ENCODE measurements around the gene ANKRD40CL. TPM values are rescaled to one million over a fixed set of nuclear protein-coding genes. Genes with fewer than 3 reads are reported as not detected.

ANKRD40CL gene
- total and polyA plus RNA-seq, 2 experiments from 2014 or later: not detected

- Histone ChIP-seq H4K20me1 (ENCODE audit: insufficient read depth) (no peaks in the 10 kb centered on the region), H3F3A (ENCODE audit: insufficient read depth) (no peaks in the 10 kb centered on the region), H3K4me2 (ENCODE audit: unreplicated experiment) (no peak overlapping the region), H3K4me1 (ENCODE audit: insufficient read depth) (no peaks in the 10 kb centered on the region), H3K9me2 (ENCODE audit: insufficient read depth) (no peaks in the 10 kb centered on the region), H3K27me3 (replicated peaks; ENCODE audit: insufficient read depth) (no peaks in the 10 kb centered on the region), H3K4me3 (no peak overlapping the region), H3K9me3 (ENCODE audit: low read depth) (no peaks in the 10 kb centered on the region), H3K36me3 (ENCODE audit: low read depth) (no peaks in the 10 kb centered on the region), H2AFZ (no peak overlapping the region), H3K9ac (no peak overlapping the region), H3K27ac (no peak overlapping the region), H3K79me2 (ENCODE audit: insufficient read depth) (no peaks in the 10 kb centered on the region)
- 67% methylated on average over 4 of the region's 4 CpGs for WGBS, 2 experiments (ENCODE audit: low coverage in 1 of 2, low lambda C conversion rate in 2 of 2, missing lambda C conversion rate in 2 of 2)
- in situ Hi-C loops (cut with MboI): loop anchor here (10.0 kb wide), 1 partner anchor 170 kb away; no protein-coding TSS in a partner anchor
- TF ChIP-seq EZH2phosphoT487 (IDR thresholded peaks at IDR 0.05; ENCODE audit: insufficient read depth, low read depth): no peak
- DNase-seq: no peak
Observed at GRCh38 chr17:50785126-50785525, 17.8 kb upstream of the ANKRD40CL start.

GRCh38 chr17:50783905-50784304 is 16.6 kb upstream of the ANKRD40CL start:
- Histone ChIP-seq H3K27ac (no peak overlapping the region), H3K36me3 (ENCODE audit: low read depth) (no peaks in the 10 kb centered on the region), H3F3A (ENCODE audit: insufficient read depth) (no peaks in the 10 kb centered on the region), H3K4me1 (ENCODE audit: insufficient read depth) (no peaks in the 10 kb centered on the region), H3K4me2 (ENCODE audit: unreplicated experiment) (no peak overlapping the region), H3K9me3 (ENCODE audit: low read depth) (no peaks in the 10 kb centered on the region), H2AFZ (no peak overlapping the region), H3K79me2 (ENCODE audit: insufficient read depth) (no peaks in the 10 kb centered on the region), H3K27me3 (replicated peaks; ENCODE audit: insufficient read depth) (no peaks in the 10 kb centered on the region), H3K4me3 (no peak overlapping the region), H4K20me1 (ENCODE audit: insufficient read depth) (no peaks in the 10 kb centered on the region), H3K9me2 (ENCODE audit: insufficient read depth) (no peaks in the 10 kb centered on the region), H3K9ac (no peak overlapping the region)
- DNase-seq: no peak
- no peak for TF ChIP-seq EZH2 (IDR thresholded peaks at IDR 0.05; ENCODE audit: insufficient read depth, poor library complexity, severe bottlenecking)
- no peak for TF ChIP-seq EZH2phosphoT487 (IDR thresholded peaks at IDR 0.05; ENCODE audit: insufficient read depth, low read depth)
- in situ Hi-C loops (cut with MboI): loop anchor here (10.0 kb wide), 1 partner anchor 171 kb away; no protein-coding TSS in a partner anchor
- 75 to 81% methylated on average over 2 of the region's 2 CpGs for WGBS, 2 experiments (ENCODE audit: low coverage in 1 of 2, low lambda C conversion rate in 2 of 2, missing lambda C conversion rate in 2 of 2)

GRCh38 chr17:50783193-50783660 is 15.9 kb upstream of the ANKRD40CL start:
- 0% methylated on average over 7 of the region's 7 CpGs for WGBS, 2 experiments (ENCODE audit: low coverage in 1 of 2, low lambda C conversion rate in 2 of 2, missing lambda C conversion rate in 2 of 2)
- no peaks in the 10 kb centered on the region for H3K79me2 ChIP-seq (ENCODE audit: insufficient read depth)
- peak; percentile 85 for DNase-seq
- no peaks in the 10 kb centered on the region for H3K36me3 ChIP-seq (ENCODE audit: low read depth)
- TF ChIP-seq EZH2 (IDR thresholded peaks at IDR 0.05; ENCODE audit: insufficient read depth, poor library complexity, severe bottlenecking) (no peak), EZH2phosphoT487 (IDR thresholded peaks at IDR 0.05; ENCODE audit: insufficient read depth, low read depth) (no peak)
- H3K27ac ChIP-seq: no peak overlapping the region
- in situ Hi-C loops (cut with MboI): loop anchor here (10.0 kb wide), 1 partner anchor 172 kb away; no protein-coding TSS in a partner anchor
- no peak overlapping the region for H3K4me3 ChIP-seq
- H3K9me2 ChIP-seq (ENCODE audit: insufficient read depth): no peaks in the 10 kb centered on the region
- no peaks in the 10 kb centered on the region for H3F3A ChIP-seq (ENCODE audit: insufficient read depth)
- no peak overlapping the region for H2AFZ ChIP-seq
- H3K27me3 ChIP-seq (replicated peaks; ENCODE audit: insufficient read depth): no peaks in the 10 kb centered on the region
- no peaks in the 10 kb centered on the region for H4K20me1 ChIP-seq (ENCODE audit: insufficient read depth)
- no peaks in the 10 kb centered on the region for H3K4me1 ChIP-seq (ENCODE audit: insufficient read depth)
- no peaks in the 10 kb centered on the region for H3K9me3 ChIP-seq (ENCODE audit: low read depth)
- H3K4me2 ChIP-seq (ENCODE audit: unreplicated experiment): no peak overlapping the region
- H3K9ac ChIP-seq: no peak overlapping the region

DNA sequence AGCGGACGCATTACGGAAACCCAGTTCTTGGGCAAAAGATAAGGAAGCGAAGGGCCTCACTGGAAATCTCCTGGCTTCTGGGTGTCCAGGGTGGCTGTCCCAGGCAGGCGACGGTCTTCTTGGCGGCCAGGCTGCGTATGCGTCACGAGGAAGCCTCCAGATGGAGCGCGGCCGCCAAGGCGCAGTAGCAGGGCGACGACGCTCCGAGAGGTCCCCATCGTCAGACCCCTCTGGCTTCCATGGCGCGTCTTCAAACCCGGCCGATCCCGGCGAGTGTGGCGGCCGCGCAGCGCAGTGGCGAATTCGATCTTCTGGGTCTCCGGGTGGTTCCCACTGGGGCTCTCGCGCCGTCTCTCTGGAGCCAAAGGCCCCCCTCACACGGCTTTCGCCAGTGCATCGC is 13.8 kb upstream of the ANKRD40CL start:
- H3F3A ChIP-seq (ENCODE audit: insufficient read depth): no peaks in the 10 kb centered on the region
- H3K79me2 ChIP-seq (ENCODE audit: insufficient read depth): no peaks in the 10 kb centered on the region
- H4K20me1 ChIP-seq (ENCODE audit: insufficient read depth): no peaks in the 10 kb centered on the region
- no peaks in the 10 kb centered on the region for H3K9me3 ChIP-seq (ENCODE audit: low read depth)
- no peaks in the 10 kb centered on the region for H3K4me1 ChIP-seq (ENCODE audit: insufficient read depth)
- peak overlapping the region; percentile 65 for H2AFZ ChIP-seq
- H3K9me2 ChIP-seq (ENCODE audit: insufficient read depth): no peaks in the 10 kb centered on the region
- in situ Hi-C loops (cut with MboI): loop anchor here (10.0 kb wide), 1 partner anchor 174 kb away; no protein-coding TSS in a partner anchor
- WGBS, 2 experiments (ENCODE audit: low coverage in 1 of 2, low lambda C conversion rate in 2 of 2, missing lambda C conversion rate in 2 of 2): 28 to 65% methylated on average over 26 to 38 of the region's 38 CpGs
- H3K9ac ChIP-seq: no peak overlapping the region
- H3K36me3 ChIP-seq (ENCODE audit: low read depth): no peaks in the 10 kb centered on the region
- peak overlapping the region; percentile 59 for H3K4me3 ChIP-seq
- no peak overlapping the region for H3K27ac ChIP-seq
- no peaks in the 10 kb centered on the region for H3K27me3 ChIP-seq (replicated peaks; ENCODE audit: insufficient read depth)
- H3K4me2 ChIP-seq (ENCODE audit: unreplicated experiment): peak overlapping the region; percentile 68
- TF ChIP-seq EZH2 (IDR thresholded peaks at IDR 0.05; ENCODE audit: insufficient read depth, poor library complexity, severe bottlenecking) (no peak), EZH2phosphoT487 (IDR thresholded peaks at IDR 0.05; ENCODE audit: insufficient read depth, low read depth) (no peak)
- DNase-seq: peak; percentile 37
